ENCODE data around the gene C1QTNF9. TPM values are rescaled to one million over a fixed set of nuclear protein-coding genes. Genes with fewer than 3 reads are reported as not detected.
"Not testable (repeated sequence)": the region's sequence is repeated elsewhere in the genome, so short reads cannot be mapped to it uniquely, and the experiment has no call there.

The C1QTNF9 gene
- total RNA-seq, 1 experiment from 2014 or later = not detected

- H3K4me1 Mint-ChIP-seq = no peaks in the 10 kb centered on the region
- H3K27ac Mint-ChIP-seq = no peak overlapping the region
- no peak for TF ChIP-seq USF2 (CRISPR knock-in tag; IDR thresholded peaks at IDR 0.05)
- no peak for TF ChIP-seq TP53 (CRISPR knock-in tag; IDR thresholded peaks at IDR 0.05)
- no peak for TF ChIP-seq MXD4 (CRISPR knock-in tag; IDR thresholded peaks at IDR 0.05; ENCODE audit: borderline replicate concordance)
- TF ChIP-seq PRRX2 (CRISPR knock-in tag; IDR thresholded peaks at IDR 0.05) = no peak
- TF ChIP-seq SMAD3 (CRISPR knock-in tag; IDR thresholded peaks at IDR 0.05; ENCODE audit: borderline replicate concordance) = no peak
- TF ChIP-seq, protein P1, sequence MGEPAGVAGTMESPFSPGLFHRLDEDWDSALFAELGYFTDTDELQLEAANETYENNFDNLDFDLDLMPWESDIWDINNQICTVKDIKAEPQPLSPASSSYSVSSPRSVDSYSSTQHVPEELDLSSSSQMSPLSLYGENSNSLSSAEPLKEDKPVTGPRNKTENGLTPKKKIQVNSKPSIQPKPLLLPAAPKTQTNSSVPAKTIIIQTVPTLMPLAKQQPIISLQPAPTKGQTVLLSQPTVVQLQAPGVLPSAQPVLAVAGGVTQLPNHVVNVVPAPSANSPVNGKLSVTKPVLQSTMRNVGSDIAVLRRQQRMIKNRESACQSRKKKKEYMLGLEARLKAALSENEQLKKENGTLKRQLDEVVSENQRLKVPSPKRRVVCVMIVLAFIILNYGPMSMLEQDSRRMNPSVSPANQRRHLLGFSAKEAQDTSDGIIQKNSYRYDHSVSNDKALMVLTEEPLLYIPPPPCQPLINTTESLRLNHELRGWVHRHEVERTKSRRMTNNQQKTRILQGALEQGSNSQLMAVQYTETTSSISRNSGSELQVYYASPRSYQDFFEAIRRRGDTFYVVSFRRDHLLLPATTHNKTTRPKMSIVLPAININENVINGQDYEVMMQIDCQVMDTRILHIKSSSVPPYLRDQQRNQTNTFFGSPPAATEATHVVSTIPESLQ (CRISPR knock-in tag; IDR thresholded peaks at IDR 0.05) = no peak
- TF ChIP-seq, protein P2, sequence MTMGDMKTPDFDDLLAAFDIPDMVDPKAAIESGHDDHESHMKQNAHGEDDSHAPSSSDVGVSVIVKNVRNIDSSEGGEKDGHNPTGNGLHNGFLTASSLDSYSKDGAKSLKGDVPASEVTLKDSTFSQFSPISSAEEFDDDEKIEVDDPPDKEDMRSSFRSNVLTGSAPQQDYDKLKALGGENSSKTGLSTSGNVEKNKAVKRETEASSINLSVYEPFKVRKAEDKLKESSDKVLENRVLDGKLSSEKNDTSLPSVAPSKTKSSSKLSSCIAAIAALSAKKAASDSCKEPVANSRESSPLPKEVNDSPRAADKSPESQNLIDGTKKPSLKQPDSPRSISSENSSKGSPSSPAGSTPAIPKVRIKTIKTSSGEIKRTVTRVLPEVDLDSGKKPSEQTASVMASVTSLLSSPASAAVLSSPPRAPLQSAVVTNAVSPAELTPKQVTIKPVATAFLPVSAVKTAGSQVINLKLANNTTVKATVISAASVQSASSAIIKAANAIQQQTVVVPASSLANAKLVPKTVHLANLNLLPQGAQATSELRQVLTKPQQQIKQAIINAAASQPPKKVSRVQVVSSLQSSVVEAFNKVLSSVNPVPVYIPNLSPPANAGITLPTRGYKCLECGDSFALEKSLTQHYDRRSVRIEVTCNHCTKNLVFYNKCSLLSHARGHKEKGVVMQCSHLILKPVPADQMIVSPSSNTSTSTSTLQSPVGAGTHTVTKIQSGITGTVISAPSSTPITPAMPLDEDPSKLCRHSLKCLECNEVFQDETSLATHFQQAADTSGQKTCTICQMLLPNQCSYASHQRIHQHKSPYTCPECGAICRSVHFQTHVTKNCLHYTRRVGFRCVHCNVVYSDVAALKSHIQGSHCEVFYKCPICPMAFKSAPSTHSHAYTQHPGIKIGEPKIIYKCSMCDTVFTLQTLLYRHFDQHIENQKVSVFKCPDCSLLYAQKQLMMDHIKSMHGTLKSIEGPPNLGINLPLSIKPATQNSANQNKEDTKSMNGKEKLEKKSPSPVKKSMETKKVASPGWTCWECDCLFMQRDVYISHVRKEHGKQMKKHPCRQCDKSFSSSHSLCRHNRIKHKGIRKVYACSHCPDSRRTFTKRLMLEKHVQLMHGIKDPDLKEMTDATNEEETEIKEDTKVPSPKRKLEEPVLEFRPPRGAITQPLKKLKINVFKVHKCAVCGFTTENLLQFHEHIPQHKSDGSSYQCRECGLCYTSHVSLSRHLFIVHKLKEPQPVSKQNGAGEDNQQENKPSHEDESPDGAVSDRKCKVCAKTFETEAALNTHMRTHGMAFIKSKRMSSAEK (CRISPR knock-in tag; IDR thresholded peaks at IDR 0.05; ENCODE audit: borderline replicate concordance) = no peak
- no peak for TF ChIP-seq ZNF263 (CRISPR knock-in tag; IDR thresholded peaks at IDR 0.05; ENCODE audit: low read depth)
- TF ChIP-seq, protein P3, sequence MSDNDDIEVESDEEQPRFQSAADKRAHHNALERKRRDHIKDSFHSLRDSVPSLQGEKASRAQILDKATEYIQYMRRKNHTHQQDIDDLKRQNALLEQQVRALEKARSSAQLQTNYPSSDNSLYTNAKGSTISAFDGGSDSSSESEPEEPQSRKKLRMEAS (CRISPR knock-in tag; IDR thresholded peaks at IDR 0.05) = no peak
- TF ChIP-seq IRF2 (CRISPR knock-in tag; IDR thresholded peaks at IDR 0.05; ENCODE audit: borderline replicate concordance, low read depth) = no peak
- TF ChIP-seq SP1 (CRISPR knock-in tag; conservative IDR thresholded peaks at IDR 0.05) = no peak
- no peak for TF ChIP-seq ZBTB21 (CRISPR knock-in tag; IDR thresholded peaks at IDR 0.05; ENCODE audit: borderline replicate concordance)
- no peak overlapping the region for H3K4me3 Mint-ChIP-seq
- DNase-seq (ENCODE audit: low spot score) = no peak
- no peaks in the 10 kb centered on the region for H3K9me3 Mint-ChIP-seq
- ChIA-PET POLR2A (no interaction called here), CTCF (no interaction called here)
- H3K36me3 Mint-ChIP-seq = no peaks in the 10 kb centered on the region
- ATAC-seq = no peak
- H3K27me3 Mint-ChIP-seq (ENCODE audit: low read depth) = no peaks in the 10 kb centered on the region
Observed at GRCh38 chr13:24356837-24357236, 47.5 kb downstream of the C1QTNF9 start.

GRCh38 chr13:24357756-24358155, 48.4 kb downstream of the C1QTNF9 start:
- no peak overlapping the region for H3K4me3 Mint-ChIP-seq
- TF ChIP-seq EMX1 (CRISPR knock-in tag; IDR thresholded peaks at IDR 0.05) (no peak), NR1H2 (CRISPR knock-in tag; IDR thresholded peaks at IDR 0.05) (no peak), IRF2 (CRISPR knock-in tag; IDR thresholded peaks at IDR 0.05; ENCODE audit: borderline replicate concordance, low read depth) (no peak), MYBL2 (CRISPR knock-in tag; IDR thresholded peaks at IDR 0.05) (no peak), RELA (CRISPR knock-in tag; IDR thresholded peaks at IDR 0.05; ENCODE audit: borderline replicate concordance) (no peak), SMAD3 (CRISPR knock-in tag; IDR thresholded peaks at IDR 0.05; ENCODE audit: borderline replicate concordance) (no peak)
- TF ChIP-seq, protein P4, sequence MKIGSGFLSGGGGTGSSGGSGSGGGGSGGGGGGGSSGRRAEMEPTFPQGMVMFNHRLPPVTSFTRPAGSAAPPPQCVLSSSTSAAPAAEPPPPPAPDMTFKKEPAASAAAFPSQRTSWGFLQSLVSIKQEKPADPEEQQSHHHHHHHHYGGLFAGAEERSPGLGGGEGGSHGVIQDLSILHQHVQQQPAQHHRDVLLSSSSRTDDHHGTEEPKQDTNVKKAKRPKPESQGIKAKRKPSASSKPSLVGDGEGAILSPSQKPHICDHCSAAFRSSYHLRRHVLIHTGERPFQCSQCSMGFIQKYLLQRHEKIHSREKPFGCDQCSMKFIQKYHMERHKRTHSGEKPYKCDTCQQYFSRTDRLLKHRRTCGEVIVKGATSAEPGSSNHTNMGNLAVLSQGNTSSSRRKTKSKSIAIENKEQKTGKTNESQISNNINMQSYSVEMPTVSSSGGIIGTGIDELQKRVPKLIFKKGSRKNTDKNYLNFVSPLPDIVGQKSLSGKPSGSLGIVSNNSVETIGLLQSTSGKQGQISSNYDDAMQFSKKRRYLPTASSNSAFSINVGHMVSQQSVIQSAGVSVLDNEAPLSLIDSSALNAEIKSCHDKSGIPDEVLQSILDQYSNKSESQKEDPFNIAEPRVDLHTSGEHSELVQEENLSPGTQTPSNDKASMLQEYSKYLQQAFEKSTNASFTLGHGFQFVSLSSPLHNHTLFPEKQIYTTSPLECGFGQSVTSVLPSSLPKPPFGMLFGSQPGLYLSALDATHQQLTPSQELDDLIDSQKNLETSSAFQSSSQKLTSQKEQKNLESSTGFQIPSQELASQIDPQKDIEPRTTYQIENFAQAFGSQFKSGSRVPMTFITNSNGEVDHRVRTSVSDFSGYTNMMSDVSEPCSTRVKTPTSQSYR (CRISPR knock-in tag; IDR thresholded peaks at IDR 0.05) = no peak
- TF ChIP-seq, protein P5, sequence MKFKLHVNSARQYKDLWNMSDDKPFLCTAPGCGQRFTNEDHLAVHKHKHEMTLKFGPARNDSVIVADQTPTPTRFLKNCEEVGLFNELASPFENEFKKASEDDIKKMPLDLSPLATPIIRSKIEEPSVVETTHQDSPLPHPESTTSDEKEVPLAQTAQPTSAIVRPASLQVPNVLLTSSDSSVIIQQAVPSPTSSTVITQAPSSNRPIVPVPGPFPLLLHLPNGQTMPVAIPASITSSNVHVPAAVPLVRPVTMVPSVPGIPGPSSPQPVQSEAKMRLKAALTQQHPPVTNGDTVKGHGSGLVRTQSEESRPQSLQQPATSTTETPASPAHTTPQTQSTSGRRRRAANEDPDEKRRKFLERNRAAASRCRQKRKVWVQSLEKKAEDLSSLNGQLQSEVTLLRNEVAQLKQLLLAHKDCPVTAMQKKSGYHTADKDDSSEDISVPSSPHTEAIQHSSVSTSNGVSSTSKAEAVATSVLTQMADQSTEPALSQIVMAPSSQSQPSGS (CRISPR knock-in tag; IDR thresholded peaks at IDR 0.05; ENCODE audit: borderline replicate concordance, low read depth) = no peak
- ChIA-PET POLR2A (interaction anchor here (0.7 kb wide), 1 partner anchor 76 kb away, joined by 3 read pairs; no protein-coding TSS in a partner anchor), CTCF (no interaction called here)
- no peaks in the 10 kb centered on the region for H3K4me1 Mint-ChIP-seq
- H3K27ac Mint-ChIP-seq = no peak overlapping the region
- DNase-seq (ENCODE audit: low spot score) (no peak), ATAC-seq (no peak)
- H3K27me3 Mint-ChIP-seq (ENCODE audit: low read depth) = no peaks in the 10 kb centered on the region
- no peaks in the 10 kb centered on the region for H3K36me3 Mint-ChIP-seq
- no peaks in the 10 kb centered on the region for H3K9me3 Mint-ChIP-seq

DNA sequence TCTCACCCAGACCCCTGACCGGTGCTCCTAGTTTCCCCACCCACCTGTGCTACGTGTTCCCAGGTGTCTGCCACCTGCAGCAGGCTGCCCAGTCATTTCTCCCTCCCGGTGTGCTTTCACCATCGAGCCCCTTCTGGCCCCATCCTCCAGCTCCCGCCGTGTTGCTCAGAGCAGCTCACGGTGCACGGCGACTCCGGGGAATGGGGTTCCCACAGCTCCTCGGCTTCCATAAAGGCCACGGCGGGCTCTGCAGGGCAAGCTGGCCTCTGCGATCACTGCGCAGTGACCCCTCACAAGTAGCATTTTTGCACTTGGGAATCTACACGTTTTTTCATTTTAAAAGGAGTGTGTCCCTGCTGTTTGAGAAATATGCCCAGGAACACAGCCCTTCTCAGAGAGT, 49.5 kb downstream of the C1QTNF9 start:
- H3K4me1 Mint-ChIP-seq; H3K9me3 Mint-ChIP-seq; ATAC-seq; H3K27me3 Mint-ChIP-seq (ENCODE audit: low read depth); POLR2A ChIA-PET; H3K4me3 Mint-ChIP-seq; H3K36me3 Mint-ChIP-seq; DNase-seq (ENCODE audit: low spot score): not testable (repeated sequence)
- H3K27ac Mint-ChIP-seq = 0 out of 2 replicates have a peak overlapping the region, but pooled peaks have one; percentile 27
- CTCF ChIA-PET = interaction anchor here (0.9 to 1.5 kb wide), 10 partner anchors 9 to 379 kb away, joined by 3 to 6 read pairs (median 3); no protein-coding TSS in a partner anchor

GRCh38 chr13:24359252-24359651, 49.9 kb downstream of the C1QTNF9 start:
- H3K27me3 Mint-ChIP-seq (ENCODE audit: low read depth); POLR2A ChIA-PET; H3K36me3 Mint-ChIP-seq; H3K4me3 Mint-ChIP-seq; H3K27ac Mint-ChIP-seq; H3K4me1 Mint-ChIP-seq; H3K9me3 Mint-ChIP-seq: not testable (repeated sequence)
- ATAC-seq = peak; percentile 89
- CTCF ChIA-PET = interaction anchor here (0.7 to 1.5 kb wide), 11 partner anchors 9 to 1423 kb away, joined by 3 to 6 read pairs (median 3); no protein-coding TSS in a partner anchor
- peak; percentile 38 for DNase-seq (ENCODE audit: low spot score)

Measured in WTC11 (cell line).